CD14-positive monocyte (primary cell): Measurements from ENCODE around the gene TCN2. TPM values are rescaled to one million over a fixed set of nuclear protein-coding genes. Genes with fewer than 3 reads are reported as not detected.

Experiments
- DNase-seq, 3 donors: peaks; one replicate each; pipeline ENCODE4 v3.0.0-alpha.2; 2011 to 2022
- H2AFZ ChIP-seq: 2 replicates; pipeline ENCODE4 v1.6.0; 2012; ENCODE audit warnings: mild to moderate bottlenecking, low read depth, low read length, inconsistent platforms; ENCODE audit not compliant: insufficient read depth, poor library complexity, severe bottlenecking
- H3K27ac ChIP-seq, 2 donors: 1 replicate in 1 of 2; 2 replicates in 1 of 2; pipeline ENCODE4 v1.5.1; 2012 to 2013; ENCODE audit warnings: low read length in 2 of 2, control low read depth in 1 of 2, inconsistent platforms in 1 of 2, low read depth in 1 of 2, mild to moderate bottlenecking in 1 of 2
- H3K27me3 ChIP-seq, 2 donors: one replicate each; pipeline versions ENCODE4 v1.6.0 to v1.6.1; 2011 to 2013; ENCODE audit warnings: low read length in 2 of 2; ENCODE audit not compliant: control insufficient read depth in 2 of 2, insufficient read depth in 2 of 2
- H3K36me3 ChIP-seq, 2 donors: replicated peaks in 1 of 2; 1 replicate in 1 of 2; 2 replicates in 1 of 2; pipeline versions ENCODE4 v1.5.1 to v1.6.1; 2012 to 2013; ENCODE audit warnings: low read length in 2 of 2, control low read depth in 1 of 2, inconsistent platforms in 1 of 2, mild to moderate bottlenecking in 1 of 2; ENCODE audit not compliant: insufficient read depth in 2 of 2, control insufficient read depth in 1 of 2
- H3K4me1 ChIP-seq, 2 donors: 1 replicate in 1 of 2; 2 replicates in 1 of 2; pipeline versions ENCODE4 v1.5.1 to v1.6.1; 2012 to 2013; ENCODE audit warnings: low read length in 2 of 2, control low read depth in 1 of 2, inconsistent platforms in 1 of 2, mild to moderate bottlenecking in 1 of 2, moderate library complexity in 1 of 2; ENCODE audit not compliant: insufficient read depth in 2 of 2, control insufficient read depth in 1 of 2
- H3K4me2 ChIP-seq: replicated peaks from 2 replicates; pipeline ENCODE3; 2012; ENCODE audit warnings: low read length, moderate library complexity, mild to moderate bottlenecking; ENCODE audit not compliant: poor library complexity, severe bottlenecking; ENCODE audit errors: extremely low read depth
- H3K4me3 ChIP-seq, 3 experiments: fragments of 200-600 bp in 1 of 3; sonication (generic) in 1 of 3; replicated peaks in 1 of 3; 1 replicate in 2 of 3; 2 replicates in 1 of 3; pipeline ENCODE4 v1.5.1; 2011 to 2013; ENCODE audit warnings: low read length in 3 of 3, mild to moderate bottlenecking in 3 of 3, control low read depth in 2 of 3, low read depth in 2 of 3, inconsistent platforms in 1 of 3, moderate library complexity in 1 of 3
- H3K79me2 ChIP-seq: 2 replicates; pipeline ENCODE4 v1.6.0; 2012; ENCODE audit warnings: mild to moderate bottlenecking, control low read depth, inconsistent platforms, low read length, moderate library complexity; ENCODE audit not compliant: insufficient read depth
- H3K9ac ChIP-seq: 2 replicates; pipeline ENCODE4 v1.6.0; 2017; ENCODE audit warnings: low read length, mild to moderate bottlenecking; ENCODE audit not compliant: insufficient read depth, poor library complexity, severe bottlenecking
- H3K9me3 ChIP-seq, 2 donors: replicated peaks in 1 of 2; 1 replicate in 1 of 2; 2 replicates in 1 of 2; pipeline versions ENCODE4 v1.5.1 to v1.6.1; 2012 to 2013; ENCODE audit warnings: low read length in 2 of 2, control low read depth in 1 of 2; ENCODE audit not compliant: control insufficient read depth in 1 of 2, insufficient read depth in 1 of 2
- H4K20me1 ChIP-seq: 2 replicates; pipeline ENCODE4 v1.6.0; 2012; ENCODE audit warnings: mild to moderate bottlenecking, low read length, control low read depth, moderate library complexity; ENCODE audit not compliant: insufficient read depth
- H3K27ac Mint-ChIP-seq, 7 donors: one replicate each; pipeline ENCODE4 v1.8.0; 2020; ENCODE audit warnings: mild to moderate bottlenecking in 7 of 7, mixed read lengths in 7 of 7, moderate library complexity in 6 of 7, inconsistent platforms in 2 of 7
- H3K27me3 Mint-ChIP-seq, 3 donors: one replicate each; pipeline ENCODE4 v1.8.0; 2021 to 2022; ENCODE audit warnings: low read depth in 3 of 3, mild to moderate bottlenecking in 3 of 3, mixed read lengths in 3 of 3, moderate library complexity in 3 of 3, inconsistent platforms in 1 of 3
- H3K36me3 Mint-ChIP-seq, 2 donors: one replicate each; pipeline ENCODE4 v1.8.0; 2020; ENCODE audit warnings: mixed read lengths in 2 of 2, inconsistent platforms in 1 of 2, mild to moderate bottlenecking in 1 of 2
- H3K4me1 Mint-ChIP-seq: one replicate; pipeline ENCODE4 v1.8.0; 2020; ENCODE audit warnings: mild to moderate bottlenecking, mixed read lengths
- H3K4me3 Mint-ChIP-seq, 2 donors: one replicate each; pipeline ENCODE4 v1.8.0; 2020; ENCODE audit warnings: mild to moderate bottlenecking in 2 of 2, mixed read lengths in 2 of 2, moderate library complexity in 1 of 2
- H3K9me3 Mint-ChIP-seq, 7 donors: one replicate each; pipeline ENCODE4 v1.8.0; 2020 to 2022; ENCODE audit warnings: mixed read lengths in 7 of 7, mild to moderate bottlenecking in 6 of 7, moderate library complexity in 6 of 7, inconsistent platforms in 2 of 7
- CTCF ChIP-seq: fragments of 200-600 bp; IDR thresholded peaks from one replicate; pipeline ENCODE4 v1.8.0; 2022; ENCODE audit warnings: antibody characterized with exemption, mild to moderate bottlenecking
- WGBS: methylation state at CpG from one replicate; pipeline ENCODE4 v1.1.5; 2013; ENCODE audit warnings: missing lambda C conversion rate; ENCODE audit not compliant: insufficient coverage; 5-methylcytosine and 5-hydroxymethylcytosine counted together
- intact Hi-C, 2 donors: fragments of 100-400 bp; cut with micrococcal nuclease; formaldehyde crosslinking; loops; one replicate each; pipeline versions ENCODE4 v1.15.0 to v1.15.1; 2023
- polyA plus RNA-seq, 3 donors: library from polyadenylated mRNA; depleted of rRNA in 1 of 3; unstranded in 2 of 3; stranded (reverse) in 1 of 3; fragments of 300-500 nt in 2 of 3; fragments of >200 nt in 1 of 3; fragmentation: Illumina TruSeq in 2 of 3; gene quantifications; 1 replicate in 2 of 3; 2 replicates in 1 of 3; pipeline ENCODE4 v1.2.3, GENCODE V29; 2012 to 2021

The TCN2 gene
- polyA plus RNA-seq, 3 donors = 27.1 to 51.7 (median 45.0) TPM

GRCh38 chr22:30647536-30647935, 40.6 kb downstream of the TCN2 start:
- Histone ChIP-seq H3K9ac (no peak overlapping the region), H3K4me2 (no peak overlapping the region), H4K20me1 (no peaks in the 10 kb centered on the region), H2AFZ (no peak overlapping the region), H3K4me1 (peaks cover 14 to 21% of the 10 kb centered on the region in 2 donors), H3K4me3 (no peak overlapping the region), H3K9me3 (no peaks in the 10 kb centered on the region), H3K27ac (no peak overlapping the region), H3K36me3 (no peaks in the 10 kb centered on the region), H3K27me3 (no peaks in the 10 kb centered on the region), H3K79me2 (no peaks in the 10 kb centered on the region)
- no peak for DNase-seq
- no CpG with 5 or more reads among the region's 3 CpGs for WGBS
- intact Hi-C loops = no loop called here
- H3K9me3 Mint-ChIP-seq = no peaks in the 10 kb centered on the region
- no peak overlapping the region for H3K27ac Mint-ChIP-seq
- no peaks in the 10 kb centered on the region for H3K36me3 Mint-ChIP-seq
- peaks cover 20% of the 10 kb centered on the region for H3K4me1 Mint-ChIP-seq
- H3K4me3 Mint-ChIP-seq = no peak overlapping the region
- TF ChIP-seq CTCF = no peak
- H3K27me3 Mint-ChIP-seq = peaks cover 0 to 1% (median 0%) of the 10 kb centered on the region in 3 donors

GRCh38 chr22:30648825-30649224, 41.9 kb downstream of the TCN2 start:
- 86% methylated on average over 1 of the region's 3 CpGs for whole genome bisulfite sequencing
- no peak overlapping the region for H3K4me3 ChIP-seq
- DNase-seq = no peak
- H3K4me1 ChIP-seq = peaks cover 14 to 21% of the 10 kb centered on the region in 2 donors
- TF ChIP-seq CTCF = no peak
- intact Hi-C loops = loop anchor here in 1 of 2 donors (2.0 kb wide), 1 partner anchor 14 kb away; the partner anchor contains the start of gene SLC35E4
- peak overlapping the region in 5 of 7 donors; percentile 32 to 82 (median 63) for H3K27ac Mint-ChIP-seq
- no peak overlapping the region for H3K4me3 Mint-ChIP-seq
- H3K4me2 ChIP-seq = no peak overlapping the region
- H3K27me3 Mint-ChIP-seq = no peaks in the 10 kb centered on the region
- H3K27me3 ChIP-seq = no peaks in the 10 kb centered on the region
- peak overlapping the region; percentile 27 for H2AFZ ChIP-seq
- H3K36me3 ChIP-seq = no peaks in the 10 kb centered on the region
- H3K9me3 ChIP-seq = no peaks in the 10 kb centered on the region
- H3K9ac ChIP-seq = no peak overlapping the region
- peak overlapping the region in 1 of 2 donors; percentile 54 for H3K27ac ChIP-seq
- H4K20me1 ChIP-seq = no peaks in the 10 kb centered on the region
- peaks cover 0 to 2% of the 10 kb centered on the region in 2 donors for H3K36me3 Mint-ChIP-seq
- no peaks in the 10 kb centered on the region for H3K79me2 ChIP-seq
- peaks cover 21% of the 10 kb centered on the region for H3K4me1 Mint-ChIP-seq
- H3K9me3 Mint-ChIP-seq = no peaks in the 10 kb centered on the region
